Colonic mucosa (tissue), 4 donors: Measurements from ENCODE around the gene PROX2. TPM values are rescaled to one million over a fixed set of nuclear protein-coding genes. Genes with fewer than 3 reads are reported as not detected.

Source experiments
- DNase-seq: peaks from one replicate; pipeline ENCODE4 v3.0.0-alpha.2; 2020
- H3K27ac ChIP-seq: fragments of 200-600 bp; one replicate; pipeline ENCODE4 v1.8.0; 2021
- H3K27me3 ChIP-seq: fragments of 200-600 bp; one replicate; pipeline ENCODE4 v1.8.0; 2021
- H3K36me3 ChIP-seq: fragments of 200-600 bp; one replicate; pipeline ENCODE4 v1.8.0; 2021
- H3K4me1 ChIP-seq: fragments of 200-600 bp; one replicate; pipeline ENCODE4 v1.8.0; 2021; ENCODE audit warnings: mild to moderate bottlenecking
- H3K4me3 ChIP-seq: fragments of 200-600 bp; one replicate; pipeline ENCODE4 v1.8.0; 2021
- H3K9ac ChIP-seq, 2 donors: one replicate each; pipeline ENCODE4 v1.7.0; 2013; ENCODE audit warnings: control low read depth in 2 of 2, low read depth in 2 of 2, low read length in 2 of 2
- H3K9me3 ChIP-seq: fragments of 200-600 bp; one replicate; pipeline ENCODE4 v1.8.0; 2021
- intact Hi-C: fragments of 100-400 bp; cut with DNase I; formaldehyde crosslinking; loops from one replicate; pipeline ENCODE4 v1.14.1; 2022
- total RNA-seq, 2 donors: library from RNA; stranded (reverse); fragmentation: NEBNext Ultra II Directional in 1 of 2; extraction: Animal tissue kit (Norgen Biotek cat#: 25700) in 1 of 2; gene quantifications; one replicate each; pipeline ENCODE4 v1.2.1, GENCODE V29; 2021
- TF ChIP-seq, protein P1 (sequence below): fragments of 200-600 bp; IDR thresholded peaks from one replicate; pipeline ENCODE4 v1.8.0; 2022; ENCODE audit warnings: antibody characterized with exemption, mild to moderate bottlenecking
- donor health status: healthy.
- donor health status: DM: no; HTN: no; CAD: no.
- donor health status: DM: no; HTN: no; CAD: no.

Gene PROX2
- total RNA-seq, 2 donors from 2014 or later: not detected

DNA sequence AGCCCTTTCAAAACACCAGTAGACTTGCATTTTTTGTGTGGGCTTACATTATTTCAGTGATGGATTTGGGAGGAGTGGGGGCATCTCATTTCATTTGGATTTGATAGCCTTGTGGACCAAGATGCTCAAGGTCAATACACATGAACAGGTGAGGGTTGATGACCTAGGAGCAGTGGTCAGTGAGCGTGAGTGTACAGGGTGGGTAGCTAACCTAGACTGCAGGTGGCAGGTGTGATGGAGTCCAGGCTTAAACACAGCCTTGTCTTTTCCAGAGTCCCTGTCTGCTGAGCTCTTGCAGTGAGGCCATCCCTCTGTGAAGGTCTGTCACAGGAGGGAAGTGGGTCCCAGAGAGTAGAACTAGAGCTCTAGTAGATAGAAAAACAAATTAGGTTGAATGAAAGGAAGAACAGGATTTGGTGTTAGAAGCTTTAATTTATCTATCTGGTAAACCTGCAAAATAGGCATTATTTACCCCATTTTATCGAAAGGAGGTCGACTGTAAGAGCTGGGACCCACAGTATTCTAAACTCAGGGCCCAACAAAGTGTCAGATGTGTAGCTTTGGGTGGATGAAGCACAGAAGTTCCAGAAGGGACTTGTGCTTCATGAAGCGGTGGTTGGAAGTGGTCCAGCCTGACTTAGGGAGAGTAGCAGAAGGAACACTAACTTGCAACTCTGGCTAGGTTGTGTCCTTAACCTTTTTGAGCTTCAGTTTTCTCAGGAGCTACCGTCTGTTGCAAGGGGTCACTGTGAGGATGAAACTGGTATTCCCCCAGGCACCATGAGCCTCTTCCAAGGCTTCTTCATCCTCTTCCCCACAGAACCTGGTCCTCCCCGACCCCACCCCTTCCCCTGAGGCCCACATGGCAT, 28.9 kb upstream of the PROX2 start:
- no peak overlapping the region for H3K4me3 ChIP-seq
- no peak overlapping the region for H3K27ac ChIP-seq
- H3K9ac ChIP-seq: no peak overlapping the region
- TF ChIP-seq, protein P1, sequence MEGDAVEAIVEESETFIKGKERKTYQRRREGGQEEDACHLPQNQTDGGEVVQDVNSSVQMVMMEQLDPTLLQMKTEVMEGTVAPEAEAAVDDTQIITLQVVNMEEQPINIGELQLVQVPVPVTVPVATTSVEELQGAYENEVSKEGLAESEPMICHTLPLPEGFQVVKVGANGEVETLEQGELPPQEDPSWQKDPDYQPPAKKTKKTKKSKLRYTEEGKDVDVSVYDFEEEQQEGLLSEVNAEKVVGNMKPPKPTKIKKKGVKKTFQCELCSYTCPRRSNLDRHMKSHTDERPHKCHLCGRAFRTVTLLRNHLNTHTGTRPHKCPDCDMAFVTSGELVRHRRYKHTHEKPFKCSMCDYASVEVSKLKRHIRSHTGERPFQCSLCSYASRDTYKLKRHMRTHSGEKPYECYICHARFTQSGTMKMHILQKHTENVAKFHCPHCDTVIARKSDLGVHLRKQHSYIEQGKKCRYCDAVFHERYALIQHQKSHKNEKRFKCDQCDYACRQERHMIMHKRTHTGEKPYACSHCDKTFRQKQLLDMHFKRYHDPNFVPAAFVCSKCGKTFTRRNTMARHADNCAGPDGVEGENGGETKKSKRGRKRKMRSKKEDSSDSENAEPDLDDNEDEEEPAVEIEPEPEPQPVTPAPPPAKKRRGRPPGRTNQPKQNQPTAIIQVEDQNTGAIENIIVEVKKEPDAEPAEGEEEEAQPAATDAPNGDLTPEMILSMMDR: no peak
- H3K4me1 ChIP-seq: peaks cover 3% of the 10 kb centered on the region
- peaks cover 25% of the 10 kb centered on the region for H3K36me3 ChIP-seq
- intact Hi-C loops: loop anchor here (2.0 kb wide), 1 partner anchor 44 kb away; no protein-coding TSS in a partner anchor
- no peaks in the 10 kb centered on the region for H3K27me3 ChIP-seq
- H3K9me3 ChIP-seq: no peaks in the 10 kb centered on the region
- no peak for DNase-seq

DNA sequence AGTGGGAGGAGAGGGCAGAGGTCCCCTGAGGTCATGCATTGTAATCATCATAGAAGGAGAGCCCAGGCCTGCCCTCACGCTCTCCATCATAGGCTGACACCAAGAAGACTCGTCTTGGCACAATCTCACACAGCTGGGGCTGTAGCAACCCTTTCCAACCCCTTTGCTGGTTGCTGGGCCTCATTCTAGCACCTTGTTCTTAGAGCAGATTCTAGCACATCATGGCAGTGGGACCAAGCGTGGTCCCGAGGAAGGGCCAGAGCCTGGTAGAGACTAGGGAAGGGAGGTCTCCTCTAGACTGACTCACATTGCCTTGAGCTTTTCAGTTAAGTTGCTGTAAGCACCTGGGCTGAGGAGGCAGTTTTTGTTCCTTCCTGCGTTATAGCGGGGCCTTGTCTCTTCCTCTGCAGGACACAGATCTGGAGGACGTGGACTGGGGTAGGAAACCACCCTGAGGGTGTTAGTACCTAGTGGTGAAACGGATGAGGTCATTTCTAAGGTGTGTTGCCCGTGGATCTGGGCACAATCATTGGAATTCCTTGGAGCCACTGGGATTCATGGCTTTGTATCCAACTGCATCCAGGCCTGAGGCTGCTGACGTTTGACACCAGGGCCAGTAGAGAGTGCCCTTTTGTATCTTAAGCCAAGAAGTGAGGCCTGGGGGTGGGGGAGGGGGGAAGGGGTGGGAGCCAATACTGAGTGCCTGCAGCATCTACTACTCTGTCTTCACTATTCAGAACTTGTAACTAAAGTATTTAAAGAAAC, 27.2 kb upstream of the PROX2 start:
- H3K4me3 ChIP-seq: no peak overlapping the region
- no peak overlapping the region for H3K9ac ChIP-seq
- no peak overlapping the region for H3K27ac ChIP-seq
- intact Hi-C loops: no loop called here
- no peaks in the 10 kb centered on the region for H3K27me3 ChIP-seq
- H3K36me3 ChIP-seq: peaks cover 38% of the 10 kb centered on the region
- H3K4me1 ChIP-seq: peaks cover 3% of the 10 kb centered on the region
- no peaks in the 10 kb centered on the region for H3K9me3 ChIP-seq
- DNase-seq: no peak
- TF ChIP-seq, protein P1: no peak

GRCh38 chr14:74898694-74899093, 22.7 kb upstream of the PROX2 start:
- no peaks in the 10 kb centered on the region for H3K4me1 ChIP-seq
- TF ChIP-seq, protein P1: no peak
- H3K4me3 ChIP-seq: no peak overlapping the region
- no peaks in the 10 kb centered on the region for H3K27me3 ChIP-seq
- no peak for DNase-seq
- peaks cover 63% of the 10 kb centered on the region for H3K36me3 ChIP-seq
- no peaks in the 10 kb centered on the region for H3K9me3 ChIP-seq
- H3K27ac ChIP-seq: no peak overlapping the region
- intact Hi-C loops: no loop called here
- no peak overlapping the region for H3K9ac ChIP-seq

- intact Hi-C loops: no loop called here
- H3K36me3 ChIP-seq: peaks cover 67% of the 10 kb centered on the region
These were observed 22.1 kb upstream of the PROX2 start for GRCh38 chr14:74898083-74898482.

DNA sequence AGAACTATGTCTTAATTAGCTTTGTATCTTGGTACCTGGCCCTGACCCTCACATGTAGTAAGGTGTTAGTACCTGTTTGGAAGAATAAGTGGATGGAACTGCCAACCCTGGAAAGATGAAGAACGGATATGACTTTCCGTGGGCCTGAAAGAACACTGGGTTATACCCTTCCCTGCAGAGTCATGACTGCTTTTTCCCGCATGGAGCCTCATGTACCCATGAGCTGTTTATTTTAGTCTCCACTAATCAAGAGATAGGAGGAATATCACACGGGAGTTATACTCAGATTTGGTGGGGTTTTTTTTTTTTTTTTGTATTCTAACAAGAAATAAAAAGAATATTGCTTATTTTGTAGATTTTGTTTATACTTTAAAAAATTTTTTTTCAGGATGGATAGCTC, 21.7 kb upstream of the PROX2 start:
- H3K9me3 ChIP-seq: no peaks in the 10 kb centered on the region
- peaks cover 67% of the 10 kb centered on the region for H3K36me3 ChIP-seq
- intact Hi-C loops: no loop called here
- no peak for DNase-seq
- no peaks in the 10 kb centered on the region for H3K27me3 ChIP-seq
- H3K27ac ChIP-seq: no peak overlapping the region
- TF ChIP-seq, protein P1: no peak
- no peaks in the 10 kb centered on the region for H3K4me1 ChIP-seq
- H3K9ac ChIP-seq: no peak overlapping the region
- no peak overlapping the region for H3K4me3 ChIP-seq

More at GRCh38 chr14:74898083-74898482, 22.1 kb upstream of the PROX2 start:
- Histone ChIP-seq H3K4me1 (no peaks in the 10 kb centered on the region), H3K4me3 (no peak overlapping the region), H3K27me3 (no peaks in the 10 kb centered on the region), H3K27ac (no peak overlapping the region), H3K9me3 (no peaks in the 10 kb centered on the region), H3K9ac (no peak overlapping the region)
- DNase-seq: no peak
- TF ChIP-seq, protein P1: no peak
